Measurements from ENCODE around the gene DISP2.

DISP2 gene

GRCh38 chr15:40328176-40328575 is 29.8 kb upstream of the DISP2 start:
- no peak overlapping the region for H3K4me3 ChIP-seq (ENCODE audit: low read depth, low read length)
- no peak for TF ChIP-seq CTCF (IDR thresholded peaks at IDR 0.05; ENCODE audit: borderline replicate concordance, insufficient read depth, low read depth, low read length)

- no peak overlapping the region for H3K4me3 ChIP-seq (ENCODE audit: low read depth, low read length)
- TF ChIP-seq CTCF (IDR thresholded peaks at IDR 0.05; ENCODE audit: borderline replicate concordance, insufficient read depth, low read depth, low read length) = no peak
These were observed 29.3 kb upstream of the DISP2 start for GRCh38 chr15:40328751-40329150.

GRCh38 chr15:40329804-40330203 is 28.2 kb upstream of the DISP2 start:
- TF ChIP-seq CTCF (IDR thresholded peaks at IDR 0.05; ENCODE audit: borderline replicate concordance, insufficient read depth, low read depth, low read length) = no peak
- no peak overlapping the region for H3K4me3 ChIP-seq (ENCODE audit: low read depth, low read length)

GRCh38 chr15:40330368-40330836 is 27.6 kb upstream of the DISP2 start:
- H3K4me3 ChIP-seq (ENCODE audit: low read depth, low read length) = no peak overlapping the region
- no peak for TF ChIP-seq CTCF (IDR thresholded peaks at IDR 0.05; ENCODE audit: borderline replicate concordance, insufficient read depth, low read depth, low read length)

GRCh38 chr15:40331026-40331425 is 27.0 kb upstream of the DISP2 start:
- no peak for TF ChIP-seq CTCF (IDR thresholded peaks at IDR 0.05; ENCODE audit: borderline replicate concordance, insufficient read depth, low read depth, low read length)
- H3K4me3 ChIP-seq (ENCODE audit: low read depth, low read length) = no peak overlapping the region

- no peak for TF ChIP-seq CTCF (IDR thresholded peaks at IDR 0.05; ENCODE audit: borderline replicate concordance, insufficient read depth, low read depth, low read length)
- no peak overlapping the region for H3K4me3 ChIP-seq (ENCODE audit: low read depth, low read length)
These were observed 26.4 kb upstream of the DISP2 start for GRCh38 chr15:40331637-40332036.

- TF ChIP-seq CTCF (IDR thresholded peaks at IDR 0.05; ENCODE audit: borderline replicate concordance, insufficient read depth, low read depth, low read length) = no peak
- no peak overlapping the region for H3K4me3 ChIP-seq (ENCODE audit: low read depth, low read length)
These were observed 25.8 kb upstream of the DISP2 start for GRCh38 chr15:40332113-40332781.
